Stomach (tissue), 4 donors: ENCODE results near the gene TANGO2.

Experiments used
- CTCF ChIP-seq, 7 experiments: fragments of 450-650 bp in 4 of 7; fragments of 200-600 bp in 3 of 7; sonication (generic) in 3 of 7; IDR thresholded peaks; one replicate each; pipeline ENCODE4 v1.5.1; 2016 to 2019; ENCODE audit warnings: antibody characterized with exemption in 7 of 7, control low read depth in 2 of 7, mild to moderate bottlenecking in 1 of 7
- EP300 ChIP-seq: sonication (generic); formaldehyde crosslinking; IDR thresholded peaks from one replicate; pipeline ENCODE4 v1.6.1; 2017; ENCODE audit warnings: antibody characterized with exemption
- POLR2AphosphoS5 ChIP-seq, 3 donors: sonication (generic); formaldehyde crosslinking; IDR thresholded peaks; one replicate each; pipeline ENCODE4 v1.6.1; 2016; ENCODE audit warnings: antibody characterized with exemption in 3 of 3

GRCh38 chr22:20064545-20065262 lies 43.8 kb downstream of the TANGO2 start:
- no peak for TF ChIP-seq CTCF (IDR thresholded peaks at IDR 0.05)
- no peak for TF ChIP-seq EP300
- TF ChIP-seq POLR2AphosphoS5 (IDR thresholded peaks at IDR 0.05) = no peak
